DMS53 treated with DMSO at 0.1 percent for 48 hours (cell line): ENCODE measurements around the gene AREL1.
"Not testable (repeated sequence)": the region's sequence is repeated elsewhere in the genome, so short reads cannot be mapped to it uniquely, and the experiment has no call there.

ENCODE experiments used
- DNase-seq: peaks from one replicate; lab custom pipeline; 2025; ENCODE audit not compliant: unreplicated experiment; lab: John Stamatoyannopoulos, UW

Gene AREL1, protein sequence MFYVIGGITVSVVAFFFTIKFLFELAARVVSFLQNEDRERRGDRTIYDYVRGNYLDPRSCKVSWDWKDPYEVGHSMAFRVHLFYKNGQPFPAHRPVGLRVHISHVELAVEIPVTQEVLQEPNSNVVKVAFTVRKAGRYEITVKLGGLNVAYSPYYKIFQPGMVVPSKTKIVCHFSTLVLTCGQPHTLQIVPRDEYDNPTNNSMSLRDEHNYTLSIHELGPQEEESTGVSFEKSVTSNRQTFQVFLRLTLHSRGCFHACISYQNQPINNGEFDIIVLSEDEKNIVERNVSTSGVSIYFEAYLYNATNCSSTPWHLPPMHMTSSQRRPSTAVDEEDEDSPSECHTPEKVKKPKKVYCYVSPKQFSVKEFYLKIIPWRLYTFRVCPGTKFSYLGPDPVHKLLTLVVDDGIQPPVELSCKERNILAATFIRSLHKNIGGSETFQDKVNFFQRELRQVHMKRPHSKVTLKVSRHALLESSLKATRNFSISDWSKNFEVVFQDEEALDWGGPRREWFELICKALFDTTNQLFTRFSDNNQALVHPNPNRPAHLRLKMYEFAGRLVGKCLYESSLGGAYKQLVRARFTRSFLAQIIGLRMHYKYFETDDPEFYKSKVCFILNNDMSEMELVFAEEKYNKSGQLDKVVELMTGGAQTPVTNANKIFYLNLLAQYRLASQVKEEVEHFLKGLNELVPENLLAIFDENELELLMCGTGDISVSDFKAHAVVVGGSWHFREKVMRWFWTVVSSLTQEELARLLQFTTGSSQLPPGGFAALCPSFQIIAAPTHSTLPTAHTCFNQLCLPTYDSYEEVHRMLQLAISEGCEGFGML

DNA sequence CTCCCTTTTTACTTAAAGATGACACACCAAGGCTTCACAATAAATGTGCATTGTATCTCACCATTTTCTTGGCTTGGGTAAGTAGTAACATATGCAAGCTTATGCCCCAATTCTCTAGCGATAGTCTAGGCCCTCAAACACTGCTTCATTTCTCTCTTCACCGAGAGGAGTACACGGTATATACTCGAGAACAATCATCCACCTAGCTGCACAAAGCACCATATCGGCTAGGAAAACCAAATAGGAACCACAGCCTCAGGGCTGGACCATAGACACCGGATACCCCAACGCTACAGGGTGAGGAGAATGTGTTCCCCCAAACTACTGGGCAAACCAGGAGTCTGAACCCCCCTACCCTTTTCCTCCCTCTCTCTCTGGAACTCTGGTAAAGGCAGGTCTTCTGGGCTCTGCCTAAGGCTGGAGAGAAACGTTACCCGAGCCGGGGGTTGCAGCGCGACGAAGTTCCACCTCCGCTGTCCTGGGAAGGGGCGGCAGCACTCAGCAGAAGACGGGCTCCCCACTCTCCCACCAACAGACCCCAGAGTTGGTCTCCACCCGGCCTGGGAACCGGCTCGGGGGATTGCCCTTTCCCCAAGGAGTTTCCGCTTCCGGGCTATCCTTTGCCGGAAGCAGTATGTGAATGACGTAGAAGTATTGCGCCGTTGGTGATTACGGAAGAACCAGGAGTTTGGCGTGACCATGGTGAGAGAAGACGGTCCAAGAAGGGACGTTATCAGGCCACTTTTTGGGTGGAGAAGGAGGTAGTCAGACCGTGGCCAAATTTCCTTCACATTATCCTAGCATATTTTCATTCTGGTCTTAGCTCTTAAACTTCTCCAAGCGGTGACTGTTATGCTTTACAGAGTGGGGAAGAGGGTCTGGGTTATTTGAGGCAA is at the start of gene AREL1, which contains the start of gene FCF1:
Gene AREL1, minus strand, starts transcription at position 582 of the 896 bp plus-strand sequence. CDS start 27,465 bp downstream, outside the sequence.
Gene FCF1, plus strand, starts transcription at position 646 of the 896 bp plus-strand sequence. Its CDS starts 54 bp downstream, at position 700.
- no peak for DNase-seq

DNA sequence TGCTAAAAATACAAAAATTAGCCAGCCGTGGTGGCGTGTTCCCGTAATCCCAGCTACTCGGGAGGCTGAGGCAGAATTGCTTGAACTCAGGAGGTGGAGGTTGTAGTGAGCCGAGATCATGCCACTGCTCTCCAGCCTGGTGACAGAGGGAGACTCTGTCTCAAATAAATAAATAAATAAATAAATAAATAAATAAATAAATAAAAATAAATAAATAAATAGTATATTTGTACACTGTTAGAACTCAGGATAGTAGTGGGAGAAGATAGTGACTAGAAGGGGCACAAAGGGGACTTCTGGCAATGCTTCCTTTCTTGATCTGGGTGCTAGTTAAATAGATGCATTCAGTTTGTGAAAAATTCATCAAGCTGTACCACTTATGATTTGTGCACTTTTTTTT is 45.6 kb upstream of the AREL1 start:
- not testable (repeated sequence) for DNase-seq

DNA sequence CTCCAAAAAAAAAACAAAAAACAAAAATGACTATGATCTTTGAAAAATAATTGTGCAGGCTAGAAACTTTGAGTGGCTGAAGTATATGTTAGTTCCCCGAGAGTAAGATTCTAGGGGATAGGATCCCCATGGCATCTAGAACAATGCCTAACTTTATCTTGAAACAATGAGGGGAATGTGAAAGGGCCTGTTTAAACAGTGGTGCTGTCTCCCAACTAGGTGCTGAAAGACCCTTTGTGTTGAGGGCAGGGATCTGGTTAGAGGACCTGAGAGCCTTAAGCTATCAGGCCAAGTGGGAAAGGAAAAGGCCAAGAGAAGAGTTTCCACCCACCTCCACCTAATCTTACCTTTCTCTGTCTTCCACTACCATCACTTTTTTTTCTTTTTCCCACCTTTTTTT is 43.4 kb upstream of the AREL1 start:
- DNase-seq: no peak

DNA sequence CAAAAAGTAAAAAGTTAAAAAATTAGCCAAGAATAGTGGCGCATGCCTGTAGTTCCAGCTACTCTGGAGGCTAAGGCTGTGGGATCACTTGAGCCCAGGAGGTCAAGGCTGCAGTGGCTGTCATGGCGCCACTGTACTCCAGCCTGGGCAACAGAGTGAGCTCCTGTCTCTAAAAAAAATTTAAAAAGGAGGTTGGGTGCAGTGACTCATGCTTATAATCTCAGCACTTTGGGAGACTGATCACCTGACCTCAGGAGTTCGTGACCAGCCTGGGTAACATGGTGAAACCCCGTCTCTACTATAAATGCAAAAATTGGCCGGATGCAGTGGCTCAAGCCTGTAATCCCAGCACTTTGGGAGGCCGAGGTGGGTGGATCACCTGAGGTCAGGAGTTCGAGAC is 42.0 kb upstream of the AREL1 start:
- DNase-seq: no peak

DNA sequence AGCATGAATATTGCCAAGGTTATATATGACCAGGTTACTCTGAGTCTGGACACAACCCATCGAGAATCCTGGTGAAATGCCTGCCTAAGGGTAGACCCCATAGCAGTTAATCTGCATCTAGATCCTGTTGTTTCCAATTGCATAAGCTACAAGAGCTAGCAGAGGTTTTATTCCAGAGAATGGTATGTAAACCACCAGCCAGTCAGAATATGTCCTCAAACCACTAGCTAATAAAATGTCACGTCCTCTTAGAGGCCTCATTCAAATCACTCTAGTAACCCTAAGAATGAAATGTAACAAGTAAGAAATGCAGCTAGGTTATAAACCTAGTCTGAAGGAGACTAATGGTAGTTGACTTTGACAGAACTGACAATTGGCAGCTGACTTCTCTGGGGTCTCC is 41.3 kb upstream of the AREL1 start:
- DNase-seq: no peak

DNA sequence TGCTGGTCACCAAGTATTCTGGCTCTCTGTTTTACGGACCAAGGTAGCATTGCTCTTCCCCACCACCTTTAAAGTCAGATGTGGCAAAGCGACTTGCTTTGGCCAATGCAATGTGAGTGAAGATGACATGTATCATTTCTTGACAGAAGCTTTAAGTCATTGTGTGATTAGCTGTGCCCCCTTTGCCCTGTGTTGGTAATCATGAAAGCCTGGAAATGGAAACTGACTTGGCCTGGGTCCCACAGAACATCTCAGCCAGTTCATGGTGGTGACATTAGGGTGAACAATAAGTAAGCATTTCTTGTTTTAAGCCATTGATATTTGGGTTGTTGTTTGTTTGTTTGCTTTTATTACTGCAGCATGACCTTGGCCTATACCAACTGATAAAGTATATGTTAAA is 34.4 kb upstream of the AREL1 start:
- no peak for DNase-seq

DNA sequence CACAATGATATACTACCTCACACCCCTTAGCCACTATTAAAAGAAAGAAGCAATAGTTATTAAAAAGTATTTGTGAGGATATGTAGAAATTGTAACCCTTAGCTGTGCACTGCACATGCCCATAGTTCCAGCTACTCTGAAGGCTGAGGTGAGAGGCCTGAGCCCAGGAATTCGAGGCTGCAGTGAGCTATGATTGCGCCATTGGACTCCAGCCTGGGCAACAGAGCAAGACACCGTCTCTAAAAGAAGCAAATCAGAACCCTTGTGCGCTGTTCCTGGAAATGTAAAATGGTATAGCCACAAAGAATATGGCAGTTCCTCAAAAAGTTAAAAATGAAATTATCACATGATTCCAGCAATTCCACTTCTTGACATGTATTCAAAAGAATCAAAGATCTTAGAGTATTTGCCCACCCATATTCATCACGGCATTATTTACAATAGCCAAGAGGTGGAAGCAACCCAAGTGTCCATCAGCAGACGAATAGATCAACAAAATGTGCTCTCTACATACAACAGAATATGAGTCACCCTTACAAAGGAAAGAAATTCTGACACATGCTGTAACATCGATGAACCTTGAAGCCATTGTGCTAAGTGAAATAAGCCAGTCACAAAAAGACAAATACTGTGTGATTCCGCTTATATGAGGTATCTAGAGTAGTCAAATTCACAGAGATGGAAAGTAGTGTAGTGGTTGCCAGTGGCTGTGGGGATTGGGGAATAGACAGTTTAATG is 26.6 kb upstream of the AREL1 start:
- DNase-seq: peak; percentile 10

DNA sequence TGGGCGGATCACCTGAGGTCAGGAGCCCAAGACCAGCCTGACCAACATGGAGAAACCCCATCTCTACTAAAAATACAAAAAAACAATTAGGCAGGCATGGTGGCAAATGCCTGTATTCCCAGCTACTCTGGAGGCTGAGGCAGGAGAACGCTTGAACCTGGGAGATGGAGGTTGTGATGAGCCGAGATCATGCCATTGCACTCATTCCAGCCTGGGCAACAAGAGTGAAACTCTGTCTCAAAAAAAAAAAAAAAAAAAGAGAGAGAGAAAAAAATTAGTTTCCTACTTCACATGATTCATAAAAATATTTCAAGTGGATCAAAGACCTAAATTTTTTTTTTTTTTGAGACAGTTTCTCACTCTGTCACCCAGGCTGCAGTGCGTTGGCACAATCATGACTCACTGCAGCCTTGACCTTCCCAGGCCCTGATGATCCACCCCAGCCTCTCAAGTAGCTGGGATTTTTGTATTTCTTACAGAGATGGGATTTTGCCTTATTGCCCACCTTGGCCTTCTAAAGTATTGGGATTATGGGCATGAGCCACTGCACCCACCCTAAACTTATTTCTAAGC is 25.0 kb upstream of the AREL1 start:
- no peak for DNase-seq

DNA sequence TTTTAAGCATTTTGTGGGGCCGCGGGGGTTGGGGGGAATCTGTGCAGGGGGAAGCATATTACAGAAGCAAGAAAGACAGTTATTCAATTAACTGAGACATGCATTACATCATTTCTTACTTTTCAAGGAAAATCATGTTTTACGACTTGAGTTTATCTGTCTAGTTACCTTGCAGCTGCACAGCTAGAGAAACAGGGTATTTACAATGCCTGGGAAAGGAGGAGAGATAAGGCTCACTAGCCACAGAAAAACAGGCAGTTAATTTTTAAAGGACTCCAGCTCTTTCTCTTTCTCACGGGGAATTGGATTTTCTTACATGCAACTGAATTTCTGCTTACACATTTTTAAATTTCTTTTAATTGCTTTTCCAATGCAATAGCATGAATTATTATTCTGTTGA is 22.2 kb upstream of the AREL1 start:
- no peak for DNase-seq

DNA sequence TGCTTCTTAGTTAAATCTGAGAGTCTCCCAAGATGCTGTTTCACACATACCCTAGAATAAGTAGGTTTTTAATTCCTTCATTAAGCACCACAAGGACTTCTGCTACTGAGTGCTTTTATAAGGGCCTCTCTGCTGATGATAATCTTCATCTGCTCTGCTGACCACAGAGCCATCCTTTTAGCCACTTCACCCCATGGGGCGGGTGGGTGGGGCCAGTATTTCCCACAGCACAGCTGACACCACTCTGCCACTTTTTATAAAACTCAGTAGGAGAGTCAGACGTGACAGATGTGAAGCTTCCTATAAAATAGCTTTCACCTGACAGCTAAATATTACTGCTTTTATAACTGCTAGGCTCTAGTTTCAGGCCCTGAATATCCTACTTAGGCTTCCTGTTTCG is 20.3 kb upstream of the AREL1 start:
- DNase-seq: no peak

DNA sequence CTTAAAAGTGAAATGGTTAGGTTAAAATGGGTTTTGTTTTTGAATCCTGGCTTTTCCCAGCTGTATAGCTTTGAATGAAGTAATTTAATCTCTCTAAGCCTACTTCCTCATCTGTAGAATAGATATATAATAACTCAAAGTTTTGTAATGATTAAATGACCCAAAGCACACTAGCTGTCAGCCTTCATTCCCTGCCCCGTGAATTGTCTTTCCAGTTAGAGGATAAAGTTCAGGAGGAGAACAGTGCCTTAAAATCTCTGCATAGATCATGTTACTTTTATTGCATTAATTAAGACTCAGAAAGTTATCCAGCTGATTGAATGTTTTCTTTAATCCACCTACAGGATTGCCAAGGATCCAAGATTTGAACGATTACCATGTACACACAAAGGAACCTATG is 19.5 kb upstream of the AREL1 start:
- no peak for DNase-seq

DNA sequence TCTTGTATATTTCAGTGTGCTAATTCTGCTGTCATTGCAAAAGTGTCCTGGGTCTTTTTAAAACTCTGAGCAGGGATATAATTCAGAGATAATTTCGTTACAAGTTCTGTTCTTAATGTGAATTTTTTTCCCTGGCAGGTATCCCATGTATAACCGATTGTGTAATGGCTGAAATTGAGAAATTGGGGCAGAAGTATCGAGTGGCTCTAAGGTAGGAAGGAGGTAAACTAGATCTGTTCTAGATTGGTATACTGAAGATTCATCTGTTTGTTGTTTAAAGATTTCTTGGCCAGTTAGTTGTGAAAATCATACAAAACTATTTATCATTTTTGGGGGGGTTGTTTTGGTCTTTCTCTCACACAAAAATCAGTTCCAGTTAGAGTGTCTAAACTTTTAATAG is 10.3 kb upstream of the AREL1 start:
- DNase-seq: no peak

DNA sequence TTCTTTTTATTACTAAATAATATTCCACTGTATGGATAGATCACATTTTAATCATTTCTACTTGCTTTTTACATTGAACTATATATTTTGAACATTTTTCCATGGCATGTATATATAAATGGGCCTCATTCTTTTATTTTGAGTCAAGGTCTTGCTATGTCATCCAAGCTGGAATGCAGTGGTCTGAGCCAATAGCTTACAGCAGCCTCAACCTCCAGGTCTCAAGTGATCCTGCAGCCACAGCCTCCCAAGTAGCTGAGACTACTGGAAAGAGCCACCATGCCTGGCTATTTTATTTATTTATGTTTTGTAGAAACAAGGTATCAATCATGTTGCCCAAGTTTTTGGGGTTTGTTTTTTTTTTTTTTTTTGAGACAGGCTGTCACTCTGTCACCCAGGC is 7.6 kb upstream of the AREL1 start:
- no peak for DNase-seq

DNA sequence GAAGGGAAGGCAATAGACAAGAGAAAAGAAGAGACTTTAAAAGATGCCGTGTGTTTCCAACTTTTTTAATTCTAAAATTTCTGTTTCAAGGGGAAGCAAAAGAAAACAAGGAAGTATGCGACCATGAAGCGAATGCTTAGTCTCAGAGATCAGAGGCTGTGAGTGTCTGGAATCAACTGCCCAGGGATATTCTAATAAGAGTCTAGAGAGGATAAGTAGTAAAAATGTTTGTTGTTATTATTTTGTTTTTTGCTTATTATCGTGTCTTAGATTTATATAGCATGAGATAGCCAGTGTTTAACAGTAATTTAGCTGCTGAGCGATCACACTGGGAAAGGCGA is 485 bp upstream of the AREL1 start:
- DNase-seq: no peak

DNA sequence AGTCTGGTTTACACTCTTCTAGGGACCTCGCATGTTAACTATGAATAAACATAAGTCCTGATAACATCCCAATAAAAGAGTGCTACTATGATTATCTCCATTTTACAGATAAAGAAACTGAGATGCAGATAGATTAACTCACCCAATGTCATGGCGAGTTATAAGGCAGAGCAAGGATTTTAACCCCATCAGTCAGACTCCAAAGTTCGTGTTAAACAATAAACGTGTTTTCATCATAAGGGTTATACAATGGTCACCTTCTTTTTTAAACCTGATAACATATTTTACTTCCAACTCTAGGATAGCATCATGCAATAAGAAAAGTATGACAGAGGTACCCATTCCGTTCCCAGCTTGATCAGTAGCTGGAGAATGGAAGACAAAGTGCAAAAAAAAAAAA is 1.2 kb downstream of the AREL1 start:
- no peak for DNase-seq

DNA sequence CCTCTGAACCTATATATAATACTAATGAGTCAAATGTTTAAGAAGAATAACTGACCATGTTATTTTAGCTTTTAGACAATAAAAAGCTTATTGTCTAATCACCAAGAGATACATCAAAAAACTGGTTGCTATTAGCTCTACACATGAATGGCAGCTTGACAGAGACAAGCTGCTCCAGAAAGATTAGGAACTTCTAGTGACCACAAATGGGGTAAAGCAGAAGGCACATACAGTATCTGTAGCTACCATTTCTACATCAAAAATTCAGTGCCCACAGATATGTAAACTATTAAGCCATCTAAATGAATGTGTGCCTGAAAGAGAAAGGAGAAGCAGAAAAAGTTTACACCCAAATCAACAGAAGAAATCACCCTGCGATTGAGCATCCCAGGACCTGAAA is 2.4 kb downstream of the AREL1 start:
- no peak for DNase-seq

DNA sequence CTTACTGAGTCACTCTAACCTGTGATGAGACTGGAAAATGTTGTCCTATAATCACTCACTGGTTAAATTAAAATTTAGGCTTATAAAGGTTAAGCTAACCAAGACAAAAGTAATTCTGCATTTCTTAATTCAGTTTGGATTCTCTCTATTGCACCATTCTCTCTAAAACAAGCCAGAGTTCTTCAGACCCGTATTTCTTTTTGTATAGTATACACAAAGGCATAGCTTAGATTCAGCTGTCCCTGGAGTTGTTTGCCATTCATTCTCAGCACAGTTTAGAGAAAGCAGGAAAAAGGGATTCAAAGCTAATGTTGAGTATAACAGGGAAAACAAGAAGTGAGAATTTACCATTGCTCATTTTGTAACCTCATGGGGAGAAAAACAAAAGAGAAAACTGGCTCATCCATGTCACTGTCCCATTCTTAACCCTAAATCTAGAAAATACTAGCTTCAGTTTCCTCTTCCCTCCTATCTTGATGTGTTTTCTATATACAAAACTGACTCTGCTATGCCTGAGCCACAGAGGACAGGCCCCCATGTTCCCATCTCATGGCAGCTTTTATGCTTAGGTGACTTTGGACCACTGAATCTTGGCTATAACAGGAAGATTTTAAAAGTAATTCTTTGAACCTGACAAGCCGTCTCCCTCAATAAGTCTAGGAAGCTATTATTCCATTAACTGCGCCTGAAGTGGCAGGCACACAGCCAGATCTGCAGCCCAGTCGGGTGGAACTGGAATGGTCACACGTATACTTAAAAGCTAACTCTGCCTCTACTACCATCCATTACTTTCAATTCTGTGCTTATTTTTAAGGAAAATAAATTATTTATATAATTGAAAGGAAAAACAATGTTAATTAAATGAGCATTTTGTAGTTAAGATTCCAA is 7.0 kb downstream of the AREL1 start:
- DNase-seq: no peak

DNA sequence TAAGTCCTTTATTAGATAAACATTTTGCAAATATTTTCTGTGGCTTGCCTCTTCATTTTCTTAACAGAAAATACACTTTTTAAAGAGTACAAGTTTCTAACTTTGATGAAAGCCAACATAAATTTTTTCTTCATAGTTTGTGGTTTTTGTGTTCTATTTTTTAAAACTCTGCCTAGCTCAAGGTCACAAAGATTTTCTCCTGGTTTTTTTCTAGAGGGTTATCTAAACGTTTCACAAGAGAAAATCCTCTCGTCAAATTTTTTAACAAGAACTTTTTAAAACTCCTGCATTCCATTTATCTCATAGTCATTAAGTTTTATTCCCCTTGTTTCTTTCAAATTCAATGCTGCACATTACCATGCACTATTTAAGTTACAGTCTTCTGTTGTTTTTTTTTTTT is 8.2 kb downstream of the AREL1 start:
- no peak for DNase-seq

DNA sequence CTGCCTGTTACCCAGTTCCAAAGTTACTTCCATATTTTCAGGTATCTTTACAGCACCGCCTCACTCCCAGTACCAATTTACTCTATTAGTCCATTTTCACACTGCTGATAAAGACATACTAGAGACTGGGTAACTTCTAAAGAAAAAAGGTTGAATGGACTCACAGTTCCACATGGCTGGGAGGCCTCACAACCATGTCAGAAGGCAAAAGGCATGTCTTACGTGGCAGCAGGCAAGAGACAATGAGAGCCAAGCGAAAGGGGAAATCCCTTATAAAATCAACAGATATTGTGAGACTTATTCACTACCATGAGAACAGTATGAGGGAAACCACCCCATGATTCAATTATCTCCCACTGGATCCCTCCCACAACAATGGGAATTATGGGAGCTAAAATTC is 9.8 kb downstream of the AREL1 start:
- DNase-seq: no peak
